HG03521 (cell line): ENCODE data around the gene NDFIP2.
"Not testable (repeated sequence)": the region's sequence is repeated elsewhere in the genome, so short reads cannot be mapped to it uniquely, and the experiment has no call there.

Experiments
- ATAC-seq: cut with Tn5 transposase; IDR thresholded peaks from one replicate; pipeline ENCODE4 v1.9.1; 2021; ENCODE audit warnings: mild to moderate bottlenecking, moderate library complexity; ENCODE audit not compliant: unreplicated experiment

Gene NDFIP2

GRCh38 chr13:79585033-79585432 lies 104.1 kb downstream of the NDFIP2 start:
- no peak for ATAC-seq

- ATAC-seq: no peak
Measured at GRCh38 chr13:79589603-79590393, 108.8 kb downstream of the NDFIP2 start.

- ATAC-seq: no peak
Measured at GRCh38 chr13:79590394-79590676, 109.4 kb downstream of the NDFIP2 start.

- no peak for ATAC-seq
Measured at GRCh38 chr13:79591493-79591892, 110.5 kb downstream of the NDFIP2 start.

GRCh38 chr13:79593121-79593520 lies 112.2 kb downstream of the NDFIP2 start:
- ATAC-seq: no peak

- ATAC-seq: no peak
Measured at GRCh38 chr13:79593641-79594275, 112.8 kb downstream of the NDFIP2 start.

GRCh38 chr13:79600146-79600545 lies 119.2 kb downstream of the NDFIP2 start:
- not testable (repeated sequence) for ATAC-seq

GRCh38 chr13:79602936-79603335 lies 122.0 kb downstream of the NDFIP2 start:
- ATAC-seq: no peak

- no peak for ATAC-seq
Measured at GRCh38 chr13:79604752-79605151, 123.8 kb downstream of the NDFIP2 start.
